ENCODE data around the gene DBN1.
A peak's percentile ranks its signal among the peaks of the same experiment; 100 is the strongest.

DBN1 gene

DNA sequence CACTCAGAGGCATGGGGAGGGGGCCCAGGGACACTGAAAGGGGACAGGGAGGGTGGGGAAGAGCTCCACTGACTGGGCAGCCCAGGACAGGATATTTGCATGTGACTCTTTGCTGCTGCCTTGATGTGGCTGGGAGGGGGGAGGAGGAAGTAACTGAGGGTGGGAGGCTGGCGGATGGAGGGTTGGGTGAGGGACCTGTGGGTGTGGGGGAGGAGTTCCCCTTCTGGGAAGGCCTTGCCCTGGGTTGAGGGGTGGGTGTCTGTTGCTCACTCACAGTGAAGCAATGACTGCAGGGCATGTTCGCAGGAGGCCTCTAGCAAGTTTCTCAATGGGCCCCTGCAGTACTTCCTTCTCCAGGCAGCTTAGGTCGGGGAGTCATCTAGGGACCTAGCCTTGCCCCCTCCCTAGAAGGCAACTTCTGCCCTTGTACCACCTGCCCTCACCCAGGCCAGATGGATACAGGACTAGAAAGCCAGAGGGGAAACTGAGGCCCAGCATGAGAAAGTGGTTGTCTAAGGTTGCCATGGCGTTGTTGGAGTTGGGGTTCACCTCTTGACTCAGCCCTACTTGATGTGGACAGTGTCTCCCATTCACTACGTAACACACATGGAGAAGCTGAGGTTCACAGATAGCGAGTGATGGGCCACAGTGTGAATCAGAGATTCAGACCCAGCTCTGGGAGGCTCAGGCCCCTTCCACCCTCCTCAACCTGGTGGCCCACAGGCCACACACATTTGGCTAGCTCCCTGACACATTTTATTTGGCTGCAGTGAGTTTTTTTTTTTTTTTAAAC is 44.0 kb downstream of the DBN1 start:
- H3K4me3 ChIP-seq (ENCODE audit: low read depth, low read length): peak overlapping the region; percentile 71
- TF ChIP-seq, protein P1, sequence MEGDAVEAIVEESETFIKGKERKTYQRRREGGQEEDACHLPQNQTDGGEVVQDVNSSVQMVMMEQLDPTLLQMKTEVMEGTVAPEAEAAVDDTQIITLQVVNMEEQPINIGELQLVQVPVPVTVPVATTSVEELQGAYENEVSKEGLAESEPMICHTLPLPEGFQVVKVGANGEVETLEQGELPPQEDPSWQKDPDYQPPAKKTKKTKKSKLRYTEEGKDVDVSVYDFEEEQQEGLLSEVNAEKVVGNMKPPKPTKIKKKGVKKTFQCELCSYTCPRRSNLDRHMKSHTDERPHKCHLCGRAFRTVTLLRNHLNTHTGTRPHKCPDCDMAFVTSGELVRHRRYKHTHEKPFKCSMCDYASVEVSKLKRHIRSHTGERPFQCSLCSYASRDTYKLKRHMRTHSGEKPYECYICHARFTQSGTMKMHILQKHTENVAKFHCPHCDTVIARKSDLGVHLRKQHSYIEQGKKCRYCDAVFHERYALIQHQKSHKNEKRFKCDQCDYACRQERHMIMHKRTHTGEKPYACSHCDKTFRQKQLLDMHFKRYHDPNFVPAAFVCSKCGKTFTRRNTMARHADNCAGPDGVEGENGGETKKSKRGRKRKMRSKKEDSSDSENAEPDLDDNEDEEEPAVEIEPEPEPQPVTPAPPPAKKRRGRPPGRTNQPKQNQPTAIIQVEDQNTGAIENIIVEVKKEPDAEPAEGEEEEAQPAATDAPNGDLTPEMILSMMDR (IDR thresholded peaks at IDR 0.05; ENCODE audit: low read depth, low read length, missing control alignments): no peak
- no peak for DNase-seq (ENCODE audit: low read depth)

DNA sequence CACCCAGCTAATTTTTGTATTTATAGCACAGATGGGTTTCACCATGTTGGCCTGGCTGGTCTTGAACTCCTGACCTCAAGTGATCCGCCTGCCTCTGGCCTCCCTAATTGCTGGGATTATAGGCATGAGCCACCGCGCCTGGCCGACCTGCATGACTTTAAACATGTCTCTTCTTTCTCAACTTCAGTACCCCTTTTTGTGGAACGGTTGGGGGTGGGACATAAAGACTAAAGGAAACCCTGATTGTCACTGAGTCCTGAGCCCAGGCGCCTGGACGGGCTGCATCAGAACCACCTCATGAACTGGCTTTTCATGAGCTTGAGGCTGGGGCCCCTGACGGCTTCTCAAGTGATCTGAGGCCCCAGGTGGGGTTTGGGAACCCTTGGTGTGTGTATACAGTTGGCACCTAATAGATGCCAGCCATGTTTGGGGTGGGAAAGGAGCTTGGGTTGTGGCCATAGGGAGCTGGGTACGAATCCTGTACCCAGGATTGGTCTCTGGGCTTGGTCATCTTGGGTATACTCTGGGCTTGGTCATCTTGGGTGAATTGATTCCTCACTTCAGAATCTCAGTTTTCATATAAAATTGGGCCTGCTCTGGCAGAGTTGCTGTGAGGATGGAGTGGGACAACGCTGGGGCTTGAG is 44.7 kb downstream of the DBN1 start:
- TF ChIP-seq, protein P1 (IDR thresholded peaks at IDR 0.05; ENCODE audit: low read depth, low read length, missing control alignments): no peak
- no peak for DNase-seq (ENCODE audit: low read depth)
- peak overlapping the region; percentile 71 for H3K4me3 ChIP-seq (ENCODE audit: low read depth, low read length)

DNA sequence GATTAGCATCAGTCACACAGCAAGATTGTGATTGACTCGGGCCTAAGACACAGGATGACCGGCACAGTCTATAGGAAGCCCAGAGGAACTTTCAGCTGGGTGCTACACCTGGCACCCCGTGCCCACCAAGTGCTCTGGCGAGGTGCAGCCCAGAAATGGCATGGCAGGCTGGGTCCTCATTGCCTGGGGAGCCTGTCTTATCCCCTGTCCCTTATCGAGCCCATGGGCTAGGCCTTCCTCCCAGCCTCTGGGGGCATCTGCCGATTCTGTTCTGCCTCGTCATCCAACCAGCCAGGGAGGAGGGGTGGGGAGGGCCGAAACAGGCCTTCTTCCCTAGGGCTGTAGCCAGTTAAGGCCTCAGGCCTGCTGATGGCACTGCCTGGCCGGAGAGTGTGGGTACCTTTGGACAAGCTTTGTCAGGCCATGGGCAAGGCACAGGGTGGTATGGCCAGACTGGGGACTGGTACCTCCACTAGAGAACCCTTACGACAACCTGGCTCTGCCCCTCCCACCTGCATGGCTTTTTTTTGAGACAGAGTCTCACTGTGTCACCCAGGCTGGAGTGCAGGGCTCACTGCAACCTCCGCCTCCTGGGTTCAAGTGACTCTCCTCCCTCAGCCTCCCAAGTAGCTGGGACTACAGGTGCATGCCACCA is 45.4 kb downstream of the DBN1 start:
- DNase-seq (ENCODE audit: low read depth): no peak
- TF ChIP-seq, protein P1 (IDR thresholded peaks at IDR 0.05; ENCODE audit: low read depth, low read length, missing control alignments): no peak
- peak overlapping the region; percentile 71 for H3K4me3 ChIP-seq (ENCODE audit: low read depth, low read length)

DNA sequence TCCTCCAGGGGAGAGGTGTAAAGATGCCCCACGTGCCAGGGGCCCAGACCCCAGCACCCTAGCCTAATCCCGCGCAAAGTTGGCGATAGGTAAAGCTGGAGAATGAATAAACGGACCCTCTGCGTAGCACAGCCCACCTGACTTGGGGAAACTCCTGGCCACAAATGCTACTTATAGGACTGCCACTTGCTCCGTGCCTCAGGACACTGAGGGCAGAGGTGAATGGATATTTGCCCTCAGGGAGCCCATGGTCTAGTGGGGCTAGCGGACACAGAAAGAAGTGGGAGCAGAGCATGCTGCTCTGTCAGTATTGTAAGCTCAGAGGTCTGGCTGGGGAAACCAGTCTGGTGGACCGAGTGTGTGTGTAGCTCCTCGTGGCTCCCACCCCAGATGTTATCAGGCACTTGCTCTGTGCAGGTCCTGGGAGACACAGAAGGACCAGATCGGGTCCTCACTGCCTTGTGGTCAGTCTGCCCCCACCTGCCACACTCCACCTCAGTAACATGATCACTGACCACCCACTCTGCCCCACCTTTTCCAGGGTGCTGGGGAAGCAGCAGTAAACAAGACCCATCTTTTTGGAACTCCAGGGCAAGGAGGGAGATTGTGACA is 46.1 kb downstream of the DBN1 start:
- DNase-seq (ENCODE audit: low read depth): no peak
- peak overlapping the region; percentile 71 for H3K4me3 ChIP-seq (ENCODE audit: low read depth, low read length)
- TF ChIP-seq, protein P1 (IDR thresholded peaks at IDR 0.05; ENCODE audit: low read depth, low read length, missing control alignments): no peak

DNA sequence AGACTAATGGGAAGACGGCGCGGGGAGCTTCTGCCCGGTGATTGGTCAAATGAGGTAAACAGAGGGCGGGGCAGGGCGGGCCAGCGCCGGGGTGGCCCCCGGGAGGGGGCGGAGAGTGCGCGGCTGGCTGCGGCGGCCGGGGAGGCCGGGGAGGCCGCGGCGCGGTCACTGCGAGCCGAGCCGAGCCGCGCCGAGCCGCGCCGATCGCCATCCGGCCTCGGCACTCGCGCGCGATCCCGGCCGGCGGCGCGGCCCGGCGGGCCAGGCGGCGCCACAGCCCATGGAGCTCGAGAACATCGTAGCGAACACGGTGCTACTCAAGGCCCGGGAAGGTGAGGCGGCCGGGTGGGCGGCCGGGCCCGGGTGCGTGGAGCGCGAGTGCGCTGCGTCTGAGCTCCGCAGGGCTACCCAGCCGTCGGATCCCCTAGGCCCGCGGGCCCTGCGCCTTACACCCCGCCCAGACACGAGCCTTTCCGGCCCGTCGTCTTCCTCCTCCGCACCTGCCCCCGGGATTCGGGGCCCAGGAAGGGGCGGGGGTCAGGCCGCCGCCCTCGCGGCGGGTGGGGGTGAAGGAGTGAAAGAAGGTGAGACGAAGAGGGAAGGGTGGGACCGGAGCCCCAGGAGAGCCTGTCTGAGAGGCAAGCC is 46.7 kb downstream of the DBN1 start, which contains the start of gene GRK6:
Gene GRK6 (plus strand): TSS at position 111 of the 645 bp plus-strand sequence. CDS start 170 bp downstream, at position 281.
- H3K4me3 ChIP-seq (ENCODE audit: low read depth, low read length): peak within 1 kb of the TSS; percentile 71
- DNase-seq (ENCODE audit: low read depth): no peak
- TF ChIP-seq, protein P1 (IDR thresholded peaks at IDR 0.05; ENCODE audit: low read depth, low read length, missing control alignments): no peak

DNA sequence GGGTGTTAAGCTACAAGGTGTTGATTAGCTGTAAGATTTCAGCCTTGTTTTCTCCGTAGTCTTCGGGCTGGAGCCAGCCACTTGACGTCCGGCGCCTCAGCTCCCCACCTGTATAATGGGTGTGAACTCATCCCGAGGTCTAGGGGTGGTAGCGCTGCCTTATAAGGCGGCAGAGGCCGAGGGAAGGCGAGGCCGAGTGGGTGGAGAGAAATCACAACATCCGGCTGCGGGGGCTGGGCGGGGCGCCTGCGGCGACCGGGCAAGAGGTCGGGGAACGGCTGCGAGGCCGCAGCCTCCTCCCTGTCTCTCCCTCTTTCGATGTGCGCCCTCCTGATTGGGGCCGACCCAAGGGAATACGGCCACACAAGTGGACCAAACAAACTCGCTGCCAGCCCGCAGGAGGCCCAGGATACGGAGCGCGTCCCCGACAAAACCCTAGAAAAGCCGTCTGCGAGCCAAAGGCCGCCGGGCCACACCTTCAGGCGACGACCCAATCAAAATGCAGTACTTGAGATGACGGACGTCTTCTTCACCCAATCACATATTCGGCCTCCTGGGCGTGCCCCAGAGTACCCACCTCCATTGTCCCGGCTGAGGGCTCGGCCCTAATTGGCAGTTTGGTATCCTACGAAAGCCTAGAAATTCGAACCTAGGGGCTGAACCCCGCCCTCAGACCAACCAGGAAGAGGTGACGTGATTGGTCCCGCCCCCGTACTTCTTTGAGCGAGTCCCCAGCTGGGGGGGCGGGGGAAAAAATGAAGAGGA is 47.5 kb downstream of the DBN1 start:
- peak; percentile 100 for DNase-seq (ENCODE audit: low read depth)
- peak overlapping the region; percentile 59 for H3K4me3 ChIP-seq (ENCODE audit: low read depth, low read length)
- TF ChIP-seq, protein P1 (IDR thresholded peaks at IDR 0.05; ENCODE audit: low read depth, low read length, missing control alignments): no peak
